SK-N-SH treated with all-trans-retinoic acid at 6 μM for 48 hours (cell line): ENCODE results near the gene KRT74.

ENCODE experiments used
- ARNTL ChIP-seq: fragments of 450-650 bp; formaldehyde crosslinking; IDR thresholded peaks from 2 replicates; pipeline ENCODE4 v1.5.0; 2020; ENCODE audit warnings: low read depth, mild to moderate bottlenecking, moderate library complexity, borderline replicate concordance
- CREB5 ChIP-seq: fragments of 250-450 bp; sonication (Bioruptor Pico); IDR thresholded peaks from 2 replicates; pipeline ENCODE4 v1.5.1; 2020; ENCODE audit warnings: low read depth, mild to moderate bottlenecking, moderate library complexity
- CSDC2 ChIP-seq: fragments of 250-450 bp; sonication (Bioruptor Pico); IDR thresholded peaks from 2 replicates; pipeline ENCODE4 v1.5.0; 2020; ENCODE audit warnings: mild to moderate bottlenecking, moderate library complexity
- GLIS3 ChIP-seq: fragments of 250-450 bp; sonication (Bioruptor Pico); IDR thresholded peaks from 2 replicates; pipeline ENCODE4 v1.5.0; 2020; ENCODE audit warnings: mild to moderate bottlenecking, moderate library complexity
- OSR1 ChIP-seq: fragments of 250-450 bp; sonication (Bioruptor Pico); IDR thresholded peaks from 2 replicates; pipeline ENCODE4 v1.8.0; 2022; ENCODE audit warnings: moderate library complexity, mild to moderate bottlenecking, inconsistent platforms
- SNAI2 ChIP-seq: fragments of 250-450 bp; sonication (Bioruptor Pico); IDR thresholded peaks from 2 replicates; pipeline ENCODE4 v1.5.0; 2020; ENCODE audit warnings: mild to moderate bottlenecking, moderate library complexity
- ZFP3 ChIP-seq: fragments of 250-450 bp; sonication (Bioruptor Pico); IDR thresholded peaks from 2 replicates; pipeline ENCODE4 v1.5.0; 2020; ENCODE audit warnings: mild to moderate bottlenecking, moderate library complexity
- ZNF8 ChIP-seq: fragments of 450-650 bp; formaldehyde crosslinking; IDR thresholded peaks from 2 replicates; pipeline ENCODE4 v1.5.0; 2020; ENCODE audit warnings: mild to moderate bottlenecking, moderate library complexity
- TF ChIP-seq, protein P1 (sequence below): fragments of 250-450 bp; sonication (Bioruptor Pico); IDR thresholded peaks from 2 replicates; pipeline ENCODE4 v1.8.0; 2020; ENCODE audit warnings: mild to moderate bottlenecking, moderate library complexity, borderline replicate concordance

DNA sequence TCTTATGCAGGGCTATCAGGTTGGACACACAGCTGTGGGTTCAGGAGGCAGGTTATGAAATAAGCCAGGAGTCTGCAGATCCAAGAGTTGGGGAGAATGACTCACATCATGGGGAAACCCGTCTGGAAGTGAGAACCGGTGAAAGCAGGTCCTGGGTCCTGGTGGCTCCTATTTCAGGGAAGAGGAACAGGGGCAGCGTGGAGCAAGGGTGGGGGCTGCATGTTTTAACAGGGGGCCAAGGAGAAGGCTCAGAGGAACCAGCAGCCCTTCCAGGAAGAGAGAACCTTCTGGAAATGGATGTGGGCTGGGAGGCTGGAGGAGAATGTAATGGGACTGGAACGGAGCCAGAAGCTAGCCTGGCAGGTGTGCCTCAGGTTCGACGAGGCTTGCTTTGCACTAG lies 7.8 kb upstream of the KRT74 start:
- TF ChIP-seq, protein P1, sequence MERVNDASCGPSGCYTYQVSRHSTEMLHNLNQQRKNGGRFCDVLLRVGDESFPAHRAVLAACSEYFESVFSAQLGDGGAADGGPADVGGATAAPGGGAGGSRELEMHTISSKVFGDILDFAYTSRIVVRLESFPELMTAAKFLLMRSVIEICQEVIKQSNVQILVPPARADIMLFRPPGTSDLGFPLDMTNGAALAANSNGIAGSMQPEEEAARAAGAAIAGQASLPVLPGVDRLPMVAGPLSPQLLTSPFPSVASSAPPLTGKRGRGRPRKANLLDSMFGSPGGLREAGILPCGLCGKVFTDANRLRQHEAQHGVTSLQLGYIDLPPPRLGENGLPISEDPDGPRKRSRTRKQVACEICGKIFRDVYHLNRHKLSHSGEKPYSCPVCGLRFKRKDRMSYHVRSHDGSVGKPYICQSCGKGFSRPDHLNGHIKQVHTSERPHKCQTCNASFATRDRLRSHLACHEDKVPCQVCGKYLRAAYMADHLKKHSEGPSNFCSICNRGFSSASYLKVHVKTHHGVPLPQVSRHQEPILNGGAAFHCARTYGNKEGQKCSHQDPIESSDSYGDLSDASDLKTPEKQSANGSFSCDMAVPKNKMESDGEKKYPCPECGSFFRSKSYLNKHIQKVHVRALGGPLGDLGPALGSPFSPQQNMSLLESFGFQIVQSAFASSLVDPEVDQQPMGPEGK (CRISPR knock-in tag): no peak
- no peak for TF ChIP-seq OSR1
- no peak for TF ChIP-seq ARNTL (CRISPR knock-in tag)
- TF ChIP-seq ZFP3: no peak
- TF ChIP-seq CSDC2 (CRISPR knock-in tag): no peak
- no peak for TF ChIP-seq ZNF8 (CRISPR knock-in tag)
- TF ChIP-seq CREB5: no peak
- no peak for TF ChIP-seq GLIS3
- TF ChIP-seq SNAI2 (CRISPR knock-in tag): no peak
